ENCODE data around the gene MAVS.
"Not testable (repeated sequence)": the region's sequence is repeated elsewhere in the genome, so short reads cannot be mapped to it uniquely, and the experiment has no call there.

Gene MAVS

GRCh38 chr20:3815703-3816315 is 30.8 kb upstream of the MAVS start:
- no peak for DNase-seq (ENCODE audit: low read depth)

- peak; percentile 84 for DNase-seq (ENCODE audit: low read depth)
These were observed 28.2 kb upstream of the MAVS start for GRCh38 chr20:3818155-3819151.

- DNase-seq (ENCODE audit: low read depth), result no peak
These were observed 27.1 kb upstream of the MAVS start for GRCh38 chr20:3819411-3820047.

GRCh38 chr20:3820048-3820900 is 26.4 kb upstream of the MAVS start, which contains the start of gene AP5S1:
AP5S1 (plus strand) TSS chr20:3820547; CDS start chr20:3822118, 1,571 bp downstream.
- DNase-seq (ENCODE audit: low read depth), result peak; percentile 94

- no peak for DNase-seq (ENCODE audit: low read depth)
These were observed 25.5 kb upstream of the MAVS start for GRCh38 chr20:3820901-3821727.

GRCh38 chr20:3821996-3822395 is 24.6 kb upstream of the MAVS start:
- no peak for DNase-seq (ENCODE audit: low read depth)

GRCh38 chr20:3823881-3824280 is 22.8 kb upstream of the MAVS start:
- no peak for DNase-seq (ENCODE audit: low read depth)

GRCh38 chr20:3825526-3825925 is 21.1 kb upstream of the MAVS start:
- DNase-seq (ENCODE audit: low read depth), result no peak

GRCh38 chr20:3826420-3826819 is 20.2 kb upstream of the MAVS start:
- no peak for DNase-seq (ENCODE audit: low read depth)

- DNase-seq (ENCODE audit: low read depth), result no peak
These were observed 17.8 kb upstream of the MAVS start for GRCh38 chr20:3828798-3829197.

GRCh38 chr20:3829891-3830290 is 16.7 kb upstream of the MAVS start:
- DNase-seq (ENCODE audit: low read depth), result not testable (repeated sequence)

GRCh38 chr20:3836132-3836531 is 10.5 kb upstream of the MAVS start:
- DNase-seq (ENCODE audit: low read depth), result no peak

- no peak for DNase-seq (ENCODE audit: low read depth)
These were observed 7.3 kb upstream of the MAVS start for GRCh38 chr20:3839328-3839727.

GRCh38 chr20:3840201-3840600 is 6.4 kb upstream of the MAVS start:
- not testable (repeated sequence) for DNase-seq (ENCODE audit: low read depth)

- no peak for DNase-seq (ENCODE audit: low read depth)
These were observed 4.2 kb upstream of the MAVS start for GRCh38 chr20:3842348-3842930.

GRCh38 chr20:3843490-3843889 is 3.1 kb upstream of the MAVS start:
- peak; percentile 71 for DNase-seq (ENCODE audit: low read depth)

GRCh38 chr20:3843990-3844619 is 2.5 kb upstream of the MAVS start:
- not testable (repeated sequence) for DNase-seq (ENCODE audit: low read depth)

GRCh38 chr20:3846378-3846739 is 275 bp upstream of the MAVS start:
- DNase-seq (ENCODE audit: low read depth), result no peak

GRCh38 chr20:3847429-3847940 is 851 bp downstream of the MAVS start:
- DNase-seq (ENCODE audit: low read depth), result no peak

GRCh38 chr20:3848565-3848964 is 1.9 kb downstream of the MAVS start:
- DNase-seq (ENCODE audit: low read depth), result no peak
